GM19328 (cell line): ENCODE data around the gene PLEKHA5.

Source experiments
- ATAC-seq: cut with Tn5 transposase; IDR thresholded peaks from one replicate; pipeline ENCODE4 v1.9.1; 2021; ENCODE audit warnings: mild to moderate bottlenecking, moderate library complexity; ENCODE audit not compliant: unreplicated experiment

PLEKHA5 gene

GRCh38 chr12:19196959-19197630, 67.6 kb downstream of the PLEKHA5 start:
- ATAC-seq = no peak

- no peak for ATAC-seq
These were observed 68.7 kb downstream of the PLEKHA5 start for GRCh38 chr12:19198272-19198671.

GRCh38 chr12:19199332-19199731, 69.8 kb downstream of the PLEKHA5 start:
- no peak for ATAC-seq

GRCh38 chr12:19200261-19200660, 70.7 kb downstream of the PLEKHA5 start:
- ATAC-seq = no peak

GRCh38 chr12:19201661-19202060, 72.1 kb downstream of the PLEKHA5 start:
- no peak for ATAC-seq

GRCh38 chr12:19203013-19203412, 73.5 kb downstream of the PLEKHA5 start:
- ATAC-seq = no peak

GRCh38 chr12:19203539-19204506, 74.3 kb downstream of the PLEKHA5 start:
- no peak for ATAC-seq

- no peak for ATAC-seq
These were observed 75.6 kb downstream of the PLEKHA5 start for GRCh38 chr12:19205120-19205519.

GRCh38 chr12:19206493-19207077, 77.1 kb downstream of the PLEKHA5 start:
- ATAC-seq = no peak

- ATAC-seq = no peak
These were observed 78.9 kb downstream of the PLEKHA5 start for GRCh38 chr12:19208456-19208855.

- ATAC-seq = no peak
These were observed 80.1 kb downstream of the PLEKHA5 start for GRCh38 chr12:19209661-19210060.

- ATAC-seq = no peak
These were observed 82.3 kb downstream of the PLEKHA5 start for GRCh38 chr12:19211802-19212201.

- no peak for ATAC-seq
These were observed 82.7 kb downstream of the PLEKHA5 start for GRCh38 chr12:19212245-19212644.

- ATAC-seq = no peak
These were observed 84.5 kb downstream of the PLEKHA5 start for GRCh38 chr12:19214020-19214419.

GRCh38 chr12:19215115-19215514, 85.6 kb downstream of the PLEKHA5 start:
- ATAC-seq = no peak

GRCh38 chr12:19217446-19217845, 87.9 kb downstream of the PLEKHA5 start:
- no peak for ATAC-seq

- no peak for ATAC-seq
These were observed 90.7 kb downstream of the PLEKHA5 start for GRCh38 chr12:19220205-19220604.

- no peak for ATAC-seq
These were observed 91.4 kb downstream of the PLEKHA5 start for GRCh38 chr12:19220852-19221466.

GRCh38 chr12:19222558-19222957, 93.0 kb downstream of the PLEKHA5 start:
- ATAC-seq = no peak

- no peak for ATAC-seq
These were observed 93.5 kb downstream of the PLEKHA5 start for GRCh38 chr12:19223018-19223417.

- ATAC-seq = no peak
These were observed 94.2 kb downstream of the PLEKHA5 start for GRCh38 chr12:19223695-19224094.
